Kidney capillary endothelial cell (primary cell): Measurements from ENCODE around the gene KLF7.

ENCODE experiments used
- DNase-seq: peaks from one replicate; pipeline ENCODE4 v3.0.0-alpha.2; 2018; ENCODE audit warnings: low spot score

The KLF7 gene

GRCh38 chr2:207166349-207167098, 776 bp upstream of the KLF7 start:
- DNase-seq = peak; percentile 81

DNA sequence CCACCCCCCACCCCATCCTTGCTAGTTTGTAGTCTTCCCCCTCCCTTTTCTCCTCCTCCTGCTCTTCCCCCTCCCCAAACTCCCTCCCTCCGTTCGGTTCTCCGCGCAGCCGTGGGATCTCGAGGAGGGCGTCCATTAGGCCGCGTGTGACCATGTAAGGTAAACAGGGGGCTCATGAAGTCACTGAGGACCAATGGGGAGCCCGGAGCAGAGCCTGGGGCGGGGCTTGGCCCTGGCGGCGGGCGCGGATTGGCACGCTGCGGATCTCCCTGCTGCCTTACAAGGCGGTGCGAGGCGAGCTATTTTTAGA, 246 bp upstream of the KLF7 start:
- DNase-seq = peak; percentile 100

DNA sequence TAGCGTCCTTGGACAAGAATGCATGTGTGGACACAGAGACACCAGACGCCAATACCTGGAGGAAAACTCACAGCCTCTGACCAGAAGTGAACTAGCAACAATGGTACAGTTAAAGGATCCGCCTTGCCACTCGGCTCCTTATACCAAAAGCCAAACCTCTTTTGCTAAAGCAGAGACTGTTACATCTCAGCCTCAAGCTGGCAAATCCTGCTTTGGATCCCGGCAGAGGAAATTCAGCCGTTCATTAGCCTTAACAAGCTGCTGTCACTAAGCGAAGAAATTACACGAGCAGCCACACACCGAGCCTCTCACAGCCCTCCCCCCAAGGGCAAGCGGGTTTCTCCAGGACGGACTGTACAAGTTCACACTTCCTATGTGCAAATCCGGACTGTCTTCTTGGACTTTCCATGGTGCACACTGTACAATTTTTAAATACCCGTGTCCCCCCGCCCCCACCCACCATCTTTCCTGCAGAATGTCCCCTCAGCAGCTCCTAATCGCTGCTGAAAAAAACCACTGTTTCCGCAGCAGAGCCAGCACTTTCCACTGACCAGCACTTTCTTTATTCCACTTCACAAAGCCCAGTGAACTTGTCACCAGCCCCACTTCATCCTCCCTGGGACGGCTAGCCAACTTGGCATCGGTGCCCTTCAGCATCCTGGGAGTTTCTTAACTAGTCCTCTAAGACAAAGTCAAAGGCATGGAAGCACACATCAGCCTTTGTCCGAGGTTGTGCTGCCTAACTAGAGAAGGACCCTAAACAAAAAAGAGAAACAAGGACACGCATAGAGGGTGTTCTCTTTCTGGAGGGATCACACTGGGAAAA, 1.5 kb downstream of the KLF7 start:
- peak; percentile 46 for DNase-seq

GRCh38 chr2:207163756-207164005, 2.1 kb downstream of the KLF7 start:
- no peak for DNase-seq

- peak; percentile 95 for DNase-seq
Measured at GRCh38 chr2:207163053-207163755, 2.5 kb downstream of the KLF7 start.

DNA sequence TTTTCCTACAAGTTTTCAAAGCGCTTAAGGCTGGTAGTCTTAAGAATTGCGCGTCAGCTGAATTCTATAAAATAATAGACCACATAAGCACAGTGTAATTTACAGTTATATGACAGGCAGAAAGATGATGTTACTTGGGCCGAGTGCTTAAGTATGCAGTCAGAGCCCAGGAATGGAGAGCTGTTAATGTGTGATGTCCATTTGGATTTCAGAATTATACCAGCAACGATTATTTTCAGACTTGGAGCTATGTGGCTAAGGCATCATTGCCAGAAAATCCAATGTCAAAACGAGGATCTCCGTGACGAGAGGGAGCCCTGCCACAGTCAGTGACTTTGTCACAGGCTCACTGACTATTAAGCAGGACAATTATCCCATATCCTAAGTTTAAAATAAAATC, 3.4 kb downstream of the KLF7 start:
- DNase-seq = no peak

- peak; percentile 51 for DNase-seq
Measured at GRCh38 chr2:207161247-207162123, 4.3 kb downstream of the KLF7 start.

DNA sequence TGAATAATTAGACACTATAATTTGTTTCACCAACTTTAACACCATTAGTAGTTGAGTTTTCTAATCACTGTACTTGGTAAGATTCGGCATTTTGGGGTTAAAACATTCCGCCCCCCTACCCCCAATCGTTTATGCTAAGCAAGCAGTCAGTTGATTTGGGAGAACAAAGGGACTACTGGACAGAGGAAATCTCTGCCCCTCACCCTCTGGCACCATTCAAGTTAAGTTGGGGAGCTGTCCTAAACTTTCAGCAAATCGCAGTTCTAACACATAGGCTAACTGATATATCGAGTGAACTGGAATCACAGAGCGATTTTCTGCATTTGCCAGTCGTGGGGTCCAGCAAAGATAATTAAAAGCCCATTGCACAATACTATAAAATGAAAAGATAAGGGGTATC, 5.6 kb downstream of the KLF7 start:
- no peak for DNase-seq

DNA sequence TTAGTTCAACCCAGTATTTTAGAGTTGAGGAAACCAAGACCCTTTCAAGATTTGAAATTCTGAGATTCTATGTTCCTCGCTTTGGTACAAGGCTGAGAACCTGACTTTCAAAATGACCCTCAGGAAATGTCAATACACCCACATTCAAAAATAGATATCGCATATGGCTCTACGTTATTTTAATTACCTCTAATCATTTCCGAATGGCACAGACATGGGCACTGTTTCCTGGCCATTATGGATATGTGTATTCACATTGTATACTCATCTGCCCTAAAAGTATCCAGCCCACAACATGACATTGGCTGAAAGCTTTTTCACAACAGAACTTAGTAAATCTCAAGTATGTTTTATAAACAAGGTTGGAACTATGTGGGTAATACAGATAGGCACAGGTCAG, 6.7 kb downstream of the KLF7 start:
- DNase-seq = no peak

- no peak for DNase-seq
Measured at GRCh38 chr2:207157731-207158130, 8.0 kb downstream of the KLF7 start.

- DNase-seq = no peak
Measured at GRCh38 chr2:207157162-207157481, 8.6 kb downstream of the KLF7 start.

DNA sequence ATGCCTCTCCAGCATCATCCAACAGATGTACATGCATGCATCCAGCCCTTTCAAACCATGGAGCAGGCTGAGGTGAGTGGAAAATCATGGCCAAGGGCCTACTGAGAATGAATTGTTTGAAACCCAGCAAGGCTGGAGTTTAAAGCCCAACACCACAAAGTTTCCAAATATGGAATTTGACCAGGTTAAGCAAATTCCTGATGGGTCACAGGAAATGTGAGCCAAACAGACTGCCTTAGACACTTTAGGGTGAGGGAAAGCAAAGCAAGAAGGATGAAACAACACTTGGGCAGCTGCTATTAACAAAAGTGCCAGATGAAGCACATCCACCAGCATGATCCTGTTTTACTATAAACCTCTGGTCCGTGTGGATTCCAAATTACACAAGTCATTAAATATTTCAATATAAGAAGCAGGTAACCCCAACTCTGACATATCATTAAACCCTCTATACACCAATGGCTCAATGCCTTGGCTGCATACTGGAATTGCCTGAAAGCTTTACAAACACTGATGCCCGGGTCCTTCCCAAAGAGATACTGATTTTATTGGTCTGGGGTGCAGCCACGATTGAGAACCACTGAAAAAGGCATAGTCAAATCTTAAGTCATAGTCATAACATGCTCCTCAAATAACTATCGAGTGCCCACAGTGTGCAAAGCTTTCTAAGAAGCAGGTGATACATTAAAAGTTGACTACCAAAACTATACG, 9.1 kb downstream of the KLF7 start:
- DNase-seq = no peak

DNA sequence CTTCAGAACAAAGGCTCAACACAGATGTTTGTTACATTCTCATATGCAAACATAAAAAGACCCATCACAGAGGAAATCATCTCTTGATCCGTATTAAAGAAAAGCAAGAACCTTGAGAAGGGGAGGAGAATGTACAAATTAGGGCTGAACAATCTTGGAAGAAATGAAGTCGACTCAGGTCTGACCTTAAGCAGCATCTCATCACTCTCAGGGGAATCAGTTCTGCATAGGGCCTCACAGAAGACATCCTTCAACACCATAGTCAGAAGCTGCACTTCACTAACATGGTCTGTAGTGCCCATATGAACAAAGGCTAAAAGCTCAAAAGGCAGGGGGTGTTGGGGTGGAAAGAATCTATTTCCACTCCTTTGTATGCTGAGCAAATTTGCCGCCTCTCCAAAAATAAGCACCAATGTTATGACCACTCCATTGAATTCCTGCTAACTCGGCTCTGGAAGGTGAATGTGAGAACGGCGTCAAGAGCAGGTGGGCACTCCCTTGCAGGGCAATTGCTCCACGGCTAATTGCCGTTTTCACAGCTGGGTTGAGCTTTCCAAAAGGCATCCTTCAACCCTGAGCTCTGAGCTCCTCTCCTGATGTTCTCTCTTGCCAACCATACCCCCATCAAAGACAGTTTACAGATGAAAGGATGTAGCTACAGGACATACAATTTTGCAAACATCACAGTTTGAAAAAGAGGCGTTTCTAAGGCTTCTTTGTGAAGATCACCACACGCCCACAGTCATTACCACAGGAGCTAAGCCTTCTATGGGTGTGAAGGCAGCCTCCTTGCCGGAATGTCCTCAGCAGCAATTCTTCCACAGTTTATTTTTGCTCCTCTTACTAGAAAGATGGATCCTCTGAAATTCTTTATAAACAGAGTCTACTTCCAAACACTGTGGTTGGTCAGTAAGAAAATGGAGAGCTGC, 10.0 kb downstream of the KLF7 start:
- no peak for DNase-seq

DNA sequence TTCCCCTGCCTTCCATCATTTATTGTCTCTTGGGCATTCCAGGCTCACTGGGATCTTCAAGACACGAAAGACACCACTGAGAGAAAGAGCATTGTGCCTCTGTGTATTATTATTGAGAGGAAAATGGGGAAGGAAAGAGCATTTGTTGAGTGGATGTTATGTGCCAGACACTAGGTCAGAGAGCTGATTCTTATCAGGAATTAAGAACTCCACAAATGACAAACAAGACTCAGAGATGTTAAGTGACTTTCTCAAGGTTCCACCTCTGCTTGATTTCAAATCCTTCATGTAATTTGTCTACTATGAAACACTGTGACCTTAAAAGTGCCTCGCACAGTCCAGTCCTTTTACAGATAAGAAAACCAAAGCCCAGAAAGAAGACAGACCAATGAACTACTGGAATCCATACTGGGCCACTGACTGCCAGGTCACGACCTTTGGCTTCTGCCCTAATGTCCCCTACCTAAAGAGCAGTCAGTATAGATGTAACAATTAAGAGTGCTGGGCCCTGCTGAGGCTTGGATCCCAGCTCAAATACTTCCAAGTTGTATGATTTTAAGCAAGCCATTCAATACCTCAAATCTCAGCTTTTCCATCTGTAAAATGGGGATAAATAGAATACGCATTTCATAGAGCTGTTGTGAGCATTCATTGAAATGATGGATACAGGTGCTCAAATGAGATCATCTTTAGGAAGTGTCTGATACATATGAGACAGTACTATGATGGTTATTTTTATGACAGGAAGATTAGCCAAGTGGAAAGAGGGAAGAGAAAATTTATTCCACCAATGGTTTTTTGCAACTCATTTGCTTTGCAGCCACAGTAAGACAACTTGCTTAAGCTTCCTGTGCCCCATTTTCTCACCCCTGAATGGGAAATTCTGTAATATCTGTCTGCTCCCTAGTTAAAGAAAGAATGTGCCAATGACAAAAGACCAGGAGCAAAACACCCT, 10.9 kb downstream of the KLF7 start:
- DNase-seq = no peak

- no peak for DNase-seq
Measured at GRCh38 chr2:207153266-207153975, 12.3 kb downstream of the KLF7 start.

DNA sequence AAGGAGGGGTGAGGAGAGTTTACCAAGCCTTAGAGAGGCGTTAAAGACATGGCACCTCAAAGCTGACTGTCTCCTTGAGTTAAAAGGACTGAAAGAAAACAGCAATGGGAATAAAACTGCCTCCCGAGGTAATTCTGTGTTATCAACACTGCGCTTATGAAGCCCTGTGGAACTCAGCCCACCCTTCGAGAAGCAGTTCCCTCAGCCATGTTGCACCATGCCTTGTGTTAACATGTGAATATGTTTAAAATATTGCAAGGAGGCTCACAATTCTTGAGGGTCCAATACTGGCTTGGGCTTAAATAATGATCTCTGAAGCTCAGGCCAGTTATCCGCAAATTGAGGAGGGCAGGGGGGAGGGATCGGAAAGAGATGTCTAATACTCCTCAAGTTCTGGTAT, 14.7 kb downstream of the KLF7 start:
- no peak for DNase-seq

GRCh38 chr2:207150284-207150683, 15.5 kb downstream of the KLF7 start:
- no peak for DNase-seq

- DNase-seq = no peak
Measured at GRCh38 chr2:207149249-207150213, 16.2 kb downstream of the KLF7 start.
